GM19324 (cell line): Measurements from ENCODE around the gene FOXK2.

ENCODE experiments used
- ATAC-seq: cut with Tn5 transposase; IDR thresholded peaks from one replicate; pipeline ENCODE4 v1.9.1; 2021; ENCODE audit warnings: mild to moderate bottlenecking, moderate library complexity; ENCODE audit not compliant: unreplicated experiment, low FRiP score

FOXK2 gene

GRCh38 chr17:82630212-82630611 lies 110.7 kb downstream of the FOXK2 start:
- no peak for ATAC-seq

GRCh38 chr17:82631544-82631943 lies 112.0 kb downstream of the FOXK2 start:
- ATAC-seq = no peak

GRCh38 chr17:82632451-82632850 lies 112.9 kb downstream of the FOXK2 start:
- ATAC-seq = no peak

DNA sequence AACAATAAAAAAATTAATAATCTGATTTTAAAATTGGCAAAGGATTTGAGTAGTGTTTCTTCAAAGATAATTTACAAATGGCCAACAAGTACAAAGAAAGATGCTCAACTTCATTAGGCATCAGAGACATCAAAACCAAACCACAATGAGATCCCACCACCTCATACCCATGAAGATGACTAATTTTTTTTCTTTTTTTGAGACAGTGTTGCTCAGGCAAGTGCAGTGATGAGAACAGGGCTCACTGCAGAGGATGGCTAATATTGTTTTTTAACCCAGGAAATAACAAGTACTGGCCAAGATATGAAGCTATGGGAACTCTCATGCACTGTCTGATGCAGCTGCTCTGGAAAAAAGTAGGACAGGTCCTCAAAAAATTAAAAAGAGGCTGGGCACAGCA lies 113.8 kb downstream of the FOXK2 start:
- ATAC-seq = no peak

DNA sequence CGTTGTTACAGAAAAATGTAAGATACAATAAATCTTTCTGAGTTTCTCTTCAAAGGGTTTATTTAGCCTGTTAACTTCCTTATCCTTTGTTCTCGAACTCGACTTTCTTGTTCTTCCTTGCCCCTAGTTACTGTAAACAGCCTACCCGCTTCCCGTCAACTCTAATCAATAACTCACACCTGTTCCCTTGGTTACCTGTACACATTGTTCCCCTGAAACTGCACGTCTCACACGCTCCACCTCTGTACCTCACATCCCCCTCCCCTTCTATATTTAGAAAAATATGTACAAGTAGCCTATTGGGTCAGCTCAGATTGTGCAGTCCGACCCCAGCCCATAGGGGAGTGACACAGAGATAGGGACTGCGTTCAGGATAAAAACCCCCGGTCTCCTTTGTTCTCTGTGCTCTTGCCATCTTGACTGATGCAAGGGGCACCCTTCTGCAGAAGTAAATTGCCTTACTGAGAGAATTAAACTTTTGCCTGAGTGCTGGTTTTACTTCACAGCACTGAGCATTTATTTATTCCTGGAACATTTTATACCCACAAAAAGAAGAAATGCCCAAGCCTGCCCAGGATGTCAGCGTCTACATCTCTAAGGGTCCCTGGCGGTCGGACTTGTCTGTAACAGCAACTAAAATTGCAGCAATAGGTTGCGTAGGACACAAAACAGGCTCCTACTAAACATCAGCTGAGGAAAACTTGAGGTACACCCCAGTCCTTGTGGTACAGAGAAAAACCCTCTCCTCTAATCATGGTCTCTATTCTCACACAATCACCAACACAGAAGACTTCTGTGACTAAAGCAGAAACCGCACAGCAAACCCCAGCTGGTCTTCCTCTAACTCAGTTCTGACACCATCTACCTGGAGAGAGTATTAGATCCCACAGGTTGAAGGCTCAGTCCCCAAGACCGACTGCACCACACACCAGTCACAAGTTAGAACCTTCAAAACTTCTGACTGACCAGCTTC lies 117.4 kb downstream of the FOXK2 start:
- ATAC-seq = no peak

GRCh38 chr17:82638183-82638773 lies 118.7 kb downstream of the FOXK2 start:
- ATAC-seq = no peak

DNA sequence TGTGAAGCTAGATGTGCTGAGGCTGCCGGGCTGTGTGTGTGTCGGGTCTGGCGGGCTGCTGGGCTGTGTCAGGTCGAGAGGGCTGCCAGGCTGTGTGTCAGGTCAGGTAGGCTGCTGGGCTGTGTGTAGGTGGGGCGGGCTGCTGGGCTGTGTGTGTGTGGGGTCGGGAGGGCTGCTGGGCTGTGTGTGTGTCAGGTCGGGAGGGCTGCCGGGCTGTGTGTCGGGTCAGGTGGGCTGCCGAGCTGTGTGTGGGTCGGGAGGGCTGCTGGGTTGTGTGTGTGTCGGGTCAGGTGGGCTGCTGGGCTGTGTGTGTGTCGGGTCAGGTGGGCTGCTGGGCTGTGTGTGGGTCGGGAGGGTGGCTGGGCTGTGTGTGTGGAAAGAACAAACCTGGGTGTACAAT lies 120.1 kb downstream of the FOXK2 start:
- ATAC-seq = no peak

GRCh38 chr17:82640036-82640435 lies 120.5 kb downstream of the FOXK2 start:
- no peak for ATAC-seq

- ATAC-seq = no peak
Measured at GRCh38 chr17:82642022-82642421, 122.5 kb downstream of the FOXK2 start.

DNA sequence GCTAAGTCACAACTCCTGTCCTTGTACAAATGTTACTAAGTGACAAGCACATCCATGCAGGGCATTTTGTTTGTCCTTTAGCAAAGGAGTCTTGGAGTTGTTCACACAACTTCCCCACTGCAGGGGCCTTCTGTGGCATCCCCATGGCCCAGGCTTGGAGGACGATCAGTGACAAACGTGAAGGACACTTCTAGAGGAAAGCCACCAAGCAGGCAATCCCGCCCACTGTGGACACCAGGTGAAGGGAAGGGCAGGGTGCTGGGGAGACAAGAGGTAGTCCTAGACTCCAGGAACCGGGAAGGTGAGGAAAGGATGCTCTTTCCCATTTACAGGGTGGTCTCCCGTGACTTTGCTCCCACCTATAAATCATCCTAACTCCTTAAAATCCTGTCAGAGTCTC lies 124.6 kb downstream of the FOXK2 start:
- no peak for ATAC-seq

DNA sequence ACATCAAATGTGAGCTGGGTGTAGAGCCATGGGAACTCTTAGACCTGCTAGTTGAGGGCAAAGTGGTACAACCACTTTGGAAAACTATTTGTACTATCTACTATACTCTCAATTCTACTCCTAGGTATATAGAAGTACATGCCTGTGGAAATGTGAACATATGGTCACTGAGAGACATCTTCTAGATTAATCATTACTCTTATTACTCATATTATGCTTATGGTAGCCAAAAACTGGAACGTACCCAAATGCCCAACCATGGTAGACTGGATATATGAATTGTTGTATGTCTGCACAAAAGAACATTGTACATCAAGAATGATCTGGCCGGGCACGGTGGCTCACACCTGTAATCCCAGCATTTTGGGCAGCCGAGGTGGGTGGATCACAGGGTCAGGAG lies 126.0 kb downstream of the FOXK2 start:
- no peak for ATAC-seq

DNA sequence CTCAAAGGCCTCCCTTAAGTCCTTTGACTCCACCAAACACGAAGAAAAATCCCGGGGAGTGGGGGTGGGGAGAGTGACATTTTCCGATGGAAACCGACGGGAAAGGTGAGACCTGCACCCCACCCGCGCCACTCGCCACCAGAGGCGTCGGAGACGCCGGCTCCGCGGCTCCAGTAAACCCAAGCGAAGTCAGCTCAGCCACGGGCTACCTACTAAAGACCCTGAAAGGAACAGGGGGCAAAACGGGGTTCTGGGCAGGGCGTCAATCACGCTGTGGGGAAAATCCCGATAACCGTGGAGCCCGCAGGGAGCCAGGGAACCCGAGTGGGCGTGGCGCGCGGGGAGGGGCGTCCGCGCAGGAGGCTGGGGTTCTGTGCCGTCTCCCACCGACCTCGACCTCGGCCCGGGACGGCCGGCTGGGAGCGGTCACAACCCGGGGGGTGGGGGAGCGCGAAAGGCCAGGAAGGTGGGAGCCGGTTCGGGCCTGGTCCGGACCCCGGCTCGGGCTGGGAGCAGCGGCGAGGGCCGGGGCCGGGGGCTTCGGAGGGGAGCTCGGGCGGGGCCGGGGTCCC lies 128.1 kb downstream of the FOXK2 start:
- peak; percentile 35 for ATAC-seq

- ATAC-seq = peak; percentile 90
Measured at GRCh38 chr17:82648165-82648668, 128.7 kb downstream of the FOXK2 start, which contains the start of gene WDR45B. WDR45B (minus strand) TSS chr17:82648444; CDS start chr17:82648340, 104 bp downstream.

GRCh38 chr17:82648742-82649331 lies 129.3 kb downstream of the FOXK2 start:
- no peak for ATAC-seq

- ATAC-seq = no peak
Measured at GRCh38 chr17:82649501-82650261, 130.1 kb downstream of the FOXK2 start.

GRCh38 chr17:82650723-82651122 lies 131.2 kb downstream of the FOXK2 start:
- no peak for ATAC-seq

DNA sequence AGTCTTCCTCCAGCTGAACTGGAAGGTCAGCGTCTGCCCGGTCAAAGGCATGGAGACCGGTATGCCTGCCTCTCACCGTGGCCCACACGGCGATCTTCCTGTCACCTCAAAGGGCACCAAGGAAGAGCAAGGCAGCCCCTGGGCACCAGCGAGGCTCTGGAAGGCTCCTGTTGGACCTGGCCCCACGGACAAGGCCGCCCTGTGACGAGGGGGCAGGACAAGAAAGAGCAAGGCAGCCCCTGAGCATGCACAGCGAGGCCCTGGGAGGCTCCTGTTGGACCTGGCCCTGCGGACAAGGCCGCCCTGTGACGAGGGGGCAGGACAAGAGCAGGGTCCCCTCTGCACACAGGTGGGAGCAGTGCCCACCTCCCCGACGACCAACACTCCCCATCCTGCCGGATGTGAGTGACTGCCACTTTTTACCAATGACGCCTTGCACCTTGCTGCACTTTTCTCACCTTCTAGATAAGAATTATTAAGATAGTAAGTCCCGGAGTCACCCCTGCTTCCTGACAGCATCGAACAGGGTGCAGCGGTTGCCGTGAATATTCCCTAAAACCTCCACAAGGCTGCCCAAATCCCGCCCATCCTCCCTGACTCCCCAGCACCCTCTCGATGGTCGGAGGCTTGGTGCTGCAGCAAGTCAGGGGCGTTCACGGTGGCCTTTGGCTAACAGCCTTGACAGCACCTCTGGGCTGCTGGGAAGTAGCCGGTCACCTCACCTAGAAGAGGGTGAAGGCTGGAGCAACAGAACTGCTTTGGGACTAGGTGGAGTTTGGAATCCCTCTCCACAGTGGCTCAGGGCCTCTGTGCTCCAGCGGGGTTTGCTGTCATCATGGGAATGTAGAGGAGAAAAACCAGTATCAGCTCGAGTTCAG lies 134.4 kb downstream of the FOXK2 start:
- no peak for ATAC-seq
